RKO (cell line): ENCODE data around the gene RPL13.

Source experiments
- DNase-seq: peaks from one replicate; pipeline ENCODE4 v3.0.0-alpha.2; 2016; ENCODE audit warnings: low spot score

Gene RPL13

GRCh38 chr16:89560378-89561141, at the start of gene RPL13:
Gene RPL13 (plus strand): TSS chr16:89560682. CDS start chr16:89560960, 278 bp downstream.
- peak; percentile 96 for DNase-seq

- DNase-seq, result no peak
Observed at GRCh38 chr16:89511374-89511773, 49.1 kb upstream of the RPL13 start.

- DNase-seq, result no peak
Observed at GRCh38 chr16:89512453-89512852, 48.0 kb upstream of the RPL13 start.

GRCh38 chr16:89517128-89517527, 43.4 kb upstream of the RPL13 start:
- no peak for DNase-seq

- no peak for DNase-seq
Observed at GRCh38 chr16:89519881-89520280, 40.6 kb upstream of the RPL13 start.

GRCh38 chr16:89522287-89522686, 38.2 kb upstream of the RPL13 start:
- no peak for DNase-seq

GRCh38 chr16:89523680-89524344, 36.7 kb upstream of the RPL13 start:
- no peak for DNase-seq

- no peak for DNase-seq
Observed at GRCh38 chr16:89525146-89525913, 35.2 kb upstream of the RPL13 start.

GRCh38 chr16:89529097-89529496, 31.4 kb upstream of the RPL13 start:
- no peak for DNase-seq

GRCh38 chr16:89530401-89531381, 29.8 kb upstream of the RPL13 start:
- DNase-seq, result no peak

GRCh38 chr16:89531821-89532526, 28.5 kb upstream of the RPL13 start:
- DNase-seq, result no peak

- no peak for DNase-seq
Observed at GRCh38 chr16:89534252-89534756, 26.2 kb upstream of the RPL13 start.

- no peak for DNase-seq
Observed at GRCh38 chr16:89536371-89536770, 24.1 kb upstream of the RPL13 start.

- DNase-seq, result no peak
Observed at GRCh38 chr16:89536886-89537548, 23.5 kb upstream of the RPL13 start.

GRCh38 chr16:89537549-89537925, 22.9 kb upstream of the RPL13 start:
- DNase-seq, result no peak

- DNase-seq, result no peak
Observed at GRCh38 chr16:89538286-89538685, 22.2 kb upstream of the RPL13 start.

GRCh38 chr16:89540557-89540956, 19.9 kb upstream of the RPL13 start:
- DNase-seq, result no peak

GRCh38 chr16:89541792-89542191, 18.7 kb upstream of the RPL13 start:
- no peak for DNase-seq

- DNase-seq, result no peak
Observed at GRCh38 chr16:89544113-89544512, 16.4 kb upstream of the RPL13 start.

- DNase-seq, result no peak
Observed at GRCh38 chr16:89544713-89545043, 15.8 kb upstream of the RPL13 start.
